ENCODE measurements around the gene MOGAT1. TPM values are rescaled to one million over a fixed set of nuclear protein-coding genes. Genes with fewer than 3 reads are reported as not detected.

Gene MOGAT1, protein sequence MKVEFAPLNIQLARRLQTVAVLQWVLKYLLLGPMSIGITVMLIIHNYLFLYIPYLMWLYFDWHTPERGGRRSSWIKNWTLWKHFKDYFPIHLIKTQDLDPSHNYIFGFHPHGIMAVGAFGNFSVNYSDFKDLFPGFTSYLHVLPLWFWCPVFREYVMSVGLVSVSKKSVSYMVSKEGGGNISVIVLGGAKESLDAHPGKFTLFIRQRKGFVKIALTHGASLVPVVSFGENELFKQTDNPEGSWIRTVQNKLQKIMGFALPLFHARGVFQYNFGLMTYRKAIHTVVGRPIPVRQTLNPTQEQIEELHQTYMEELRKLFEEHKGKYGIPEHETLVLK
- not detected in 2 replicates for total RNA-seq (ENCODE audit: low replicate concordance)

DNA sequence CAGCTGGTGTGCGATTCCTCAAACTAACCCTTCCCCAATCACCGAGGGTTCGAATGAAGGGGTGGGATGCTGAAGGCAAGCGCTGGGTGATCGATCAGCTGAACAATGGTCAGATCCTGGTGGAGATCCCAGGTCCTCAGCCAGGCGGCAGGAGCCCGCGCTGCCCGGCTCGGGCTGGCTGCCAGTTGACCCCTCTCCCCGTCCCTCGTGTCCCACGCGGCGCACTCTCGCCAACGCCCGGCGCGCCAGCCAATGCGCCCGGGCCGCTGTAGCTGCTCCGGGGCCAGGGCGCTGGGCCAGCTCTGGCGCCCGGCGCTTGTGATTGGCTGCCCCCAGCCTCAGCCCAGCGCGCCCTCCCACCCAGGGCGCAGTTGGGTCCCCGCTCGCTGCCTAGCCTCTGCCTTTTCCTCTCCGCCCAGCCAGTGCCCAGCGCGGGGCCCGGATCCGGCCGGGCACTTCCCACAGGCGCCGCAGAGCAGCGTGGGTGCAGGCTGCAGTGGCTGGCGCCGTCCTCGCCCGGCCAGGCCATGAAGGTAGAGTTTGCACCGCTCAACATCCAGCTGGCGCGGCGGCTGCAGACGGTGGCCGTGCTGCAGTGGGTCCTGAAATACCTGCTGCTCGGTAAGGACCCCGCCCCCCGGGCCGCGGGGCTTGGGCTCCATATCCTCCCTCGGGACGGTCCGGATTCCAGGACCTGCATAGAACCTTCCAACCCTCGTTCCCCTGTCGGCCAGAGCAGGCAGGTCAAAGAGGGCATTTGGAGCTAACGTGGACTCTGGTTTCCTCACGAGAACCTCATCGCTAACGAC is at the start of gene MOGAT1:
MOGAT1 (plus strand) TSS at position 400 of the 809 bp plus-strand sequence; CDS start at position 528, 128 bp downstream.

GRCh38 chr2:222655787-222656525 is 15.5 kb upstream of the MOGAT1 start, which contains the start of gene FARSB:
Gene FARSB (minus strand): TSS chr2:222656092. CDS start chr2:222656073, 19 bp downstream.

Other genes with a start within 250 kb of the MOGAT1 start
- gene SGPP2, start 247.1 kb upstream of the MOGAT1 start, total RNA-seq (ENCODE audit: low replicate concordance), result not detected in 2 replicates
- 5.4 and 8.7 TPM in 2 replicates for gene FARSB, start 15.6 kb upstream of the MOGAT1 start, total RNA-seq (ENCODE audit: low replicate concordance)
- gene ACSL3, start 189.4 kb downstream of the MOGAT1 start, total RNA-seq (ENCODE audit: low replicate concordance), result 23.9 and 117 TPM in 2 replicates

Measured in smooth muscle cell of the coronary artery (primary cell).